ENCODE results near the gene XRCC4. TPM values are rescaled to one million over a fixed set of nuclear protein-coding genes. Genes with fewer than 3 reads are reported as not detected.

Gene XRCC4
- total RNA-seq, 1 donor from 2014 or later: 15.5 TPM

DNA sequence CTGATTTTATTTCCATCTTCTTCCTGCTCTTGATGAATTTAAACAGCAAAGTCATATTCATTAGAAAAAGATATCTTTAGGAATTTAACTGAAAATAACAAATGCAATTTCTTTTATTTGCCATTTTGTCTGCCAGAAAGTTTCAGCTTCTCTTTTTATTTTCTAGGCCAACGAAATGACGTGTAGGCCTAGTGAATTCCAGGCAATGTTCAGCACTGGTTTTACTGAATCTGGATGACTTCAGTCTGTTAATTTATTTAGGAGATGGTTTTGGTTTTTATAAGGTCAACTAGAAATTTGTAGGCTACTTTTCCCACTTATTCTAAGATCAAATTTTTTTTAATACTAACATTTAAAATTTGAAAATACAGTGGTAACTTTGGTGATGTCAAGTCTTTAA is 265.1 kb downstream of the XRCC4 start:
- DNase-seq (ENCODE audit: low read depth) (no peak), FAIRE-seq (no peak)
- Histone ChIP-seq H4K20me1 (ENCODE audit: insufficient read depth, low read length) (no peaks in the 10 kb centered on the region), H3K4me3 (ENCODE audit: insufficient read depth, low read depth, low read length) (no peak overlapping the region), H3K79me2 (ENCODE audit: insufficient read depth, low read length) (no peaks in the 10 kb centered on the region), H3K9ac (ENCODE audit: low read length) (no peak overlapping the region), H3K27me3 (ENCODE audit: insufficient read depth, low read length) (no peaks in the 10 kb centered on the region), H3K36me3 (ENCODE audit: insufficient read depth, low read length) (no peaks in the 10 kb centered on the region), H3K4me2 (ENCODE audit: low read length) (no peak overlapping the region), H3K27ac (ENCODE audit: low read depth, low read length) (no peak overlapping the region), H3K4me1 (ENCODE audit: insufficient read depth, low read length) (no peaks in the 10 kb centered on the region), H2AFZ (ENCODE audit: low read depth, low read length) (no peak overlapping the region), H3K9me3 (ENCODE audit: insufficient read depth, low read depth, low read length) (no peaks in the 10 kb centered on the region)
- Mint-ChIP-seq H3K9me3 (ENCODE audit: unreplicated experiment) (peaks cover 5% of the 10 kb centered on the region), H3K36me3 (ENCODE audit: low read depth, unreplicated experiment) (peaks cover 4% of the 10 kb centered on the region), H3K27me3 (ENCODE audit: low read depth, unreplicated experiment) (no peaks in the 10 kb centered on the region), H3K27ac (ENCODE audit: unreplicated experiment) (no peak overlapping the region), H3K4me1 (ENCODE audit: low read depth, unreplicated experiment) (no peaks in the 10 kb centered on the region), H3K4me3 (ENCODE audit: unreplicated experiment) (no peak overlapping the region)
- no peak for TF ChIP-seq EZH2 (IDR thresholded peaks at IDR 0.05; ENCODE audit: insufficient read depth, low read length)
- TF ChIP-seq, protein P1, sequence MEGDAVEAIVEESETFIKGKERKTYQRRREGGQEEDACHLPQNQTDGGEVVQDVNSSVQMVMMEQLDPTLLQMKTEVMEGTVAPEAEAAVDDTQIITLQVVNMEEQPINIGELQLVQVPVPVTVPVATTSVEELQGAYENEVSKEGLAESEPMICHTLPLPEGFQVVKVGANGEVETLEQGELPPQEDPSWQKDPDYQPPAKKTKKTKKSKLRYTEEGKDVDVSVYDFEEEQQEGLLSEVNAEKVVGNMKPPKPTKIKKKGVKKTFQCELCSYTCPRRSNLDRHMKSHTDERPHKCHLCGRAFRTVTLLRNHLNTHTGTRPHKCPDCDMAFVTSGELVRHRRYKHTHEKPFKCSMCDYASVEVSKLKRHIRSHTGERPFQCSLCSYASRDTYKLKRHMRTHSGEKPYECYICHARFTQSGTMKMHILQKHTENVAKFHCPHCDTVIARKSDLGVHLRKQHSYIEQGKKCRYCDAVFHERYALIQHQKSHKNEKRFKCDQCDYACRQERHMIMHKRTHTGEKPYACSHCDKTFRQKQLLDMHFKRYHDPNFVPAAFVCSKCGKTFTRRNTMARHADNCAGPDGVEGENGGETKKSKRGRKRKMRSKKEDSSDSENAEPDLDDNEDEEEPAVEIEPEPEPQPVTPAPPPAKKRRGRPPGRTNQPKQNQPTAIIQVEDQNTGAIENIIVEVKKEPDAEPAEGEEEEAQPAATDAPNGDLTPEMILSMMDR (IDR thresholded peaks at IDR 0.05; ENCODE audit: insufficient read depth, low read depth, low read length): no peak

DNA sequence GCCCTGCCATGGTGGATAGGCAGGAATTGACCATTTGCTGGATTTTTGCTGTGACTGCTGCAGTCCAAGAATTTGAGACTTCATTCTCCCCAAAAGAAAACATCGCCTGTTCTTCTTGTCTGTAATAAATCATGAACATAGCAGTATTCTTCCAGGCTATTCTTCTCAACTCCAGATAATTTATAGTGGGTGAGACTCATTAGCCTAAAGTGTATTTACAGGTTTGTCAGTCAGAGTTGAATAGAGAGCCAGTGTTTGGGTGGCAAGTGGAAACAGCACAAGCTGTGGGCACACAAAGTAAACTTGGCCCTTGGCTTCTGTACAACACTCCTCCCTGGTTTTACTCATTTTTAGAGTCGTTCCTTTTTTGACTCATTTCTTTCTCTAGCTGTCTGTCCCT is 266.0 kb downstream of the XRCC4 start:
- Mint-ChIP-seq H3K9me3 (ENCODE audit: unreplicated experiment) (peaks cover 13% of the 10 kb centered on the region), H3K4me1 (ENCODE audit: low read depth, unreplicated experiment) (no peaks in the 10 kb centered on the region), H3K4me3 (ENCODE audit: unreplicated experiment) (no peak overlapping the region), H3K36me3 (ENCODE audit: low read depth, unreplicated experiment) (peaks cover 11% of the 10 kb centered on the region), H3K27me3 (ENCODE audit: low read depth, unreplicated experiment) (no peaks in the 10 kb centered on the region), H3K27ac (ENCODE audit: unreplicated experiment) (no peak overlapping the region)
- H2AFZ ChIP-seq (ENCODE audit: low read depth, low read length): no peak overlapping the region
- H3K9ac ChIP-seq (ENCODE audit: low read length): no peak overlapping the region
- no peak overlapping the region for H3K27ac ChIP-seq (ENCODE audit: low read depth, low read length)
- TF ChIP-seq, protein P1 (IDR thresholded peaks at IDR 0.05; ENCODE audit: insufficient read depth, low read depth, low read length): no peak
- no peak for TF ChIP-seq EZH2 (IDR thresholded peaks at IDR 0.05; ENCODE audit: insufficient read depth, low read length)
- H3K27me3 ChIP-seq (ENCODE audit: insufficient read depth, low read length): no peaks in the 10 kb centered on the region
- H3K9me3 ChIP-seq (ENCODE audit: insufficient read depth, low read depth, low read length): peaks cover 5% of the 10 kb centered on the region
- FAIRE-seq: no peak
- H4K20me1 ChIP-seq (ENCODE audit: insufficient read depth, low read length): no peaks in the 10 kb centered on the region
- no peak overlapping the region for H3K4me3 ChIP-seq (ENCODE audit: insufficient read depth, low read depth, low read length)
- DNase-seq (ENCODE audit: low read depth): no peak
- H3K79me2 ChIP-seq (ENCODE audit: insufficient read depth, low read length): no peaks in the 10 kb centered on the region
- H3K4me2 ChIP-seq (ENCODE audit: low read length): no peak overlapping the region
- no peaks in the 10 kb centered on the region for H3K36me3 ChIP-seq (ENCODE audit: insufficient read depth, low read length)
- H3K4me1 ChIP-seq (ENCODE audit: insufficient read depth, low read length): no peaks in the 10 kb centered on the region

DNA sequence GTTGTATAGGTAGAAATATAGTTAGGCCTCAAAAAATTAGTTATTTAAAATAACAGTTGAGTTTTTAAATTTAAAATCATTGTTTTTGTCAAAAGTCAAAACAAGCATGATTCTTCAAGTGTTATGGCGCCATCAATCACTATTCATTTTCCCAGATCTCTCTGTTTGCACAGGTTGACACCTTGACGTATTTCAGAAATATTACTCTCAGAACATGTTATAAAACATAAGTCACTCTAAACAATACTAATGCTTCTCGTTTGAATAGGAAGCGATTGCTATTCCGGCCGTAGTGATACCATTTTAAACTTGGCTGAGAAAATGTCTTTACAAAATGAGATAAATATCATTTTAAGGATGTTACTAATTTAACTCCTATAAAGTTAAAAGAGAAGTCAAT is 268.1 kb downstream of the XRCC4 start:
- no peak overlapping the region for H3K4me3 Mint-ChIP-seq (ENCODE audit: unreplicated experiment)
- peaks cover 16% of the 10 kb centered on the region for H3K36me3 Mint-ChIP-seq (ENCODE audit: low read depth, unreplicated experiment)

More for the DNA sequence above, 268.1 kb downstream of the XRCC4 start:
- Histone ChIP-seq H2AFZ (ENCODE audit: low read depth, low read length) (no peak overlapping the region), H3K9me3 (ENCODE audit: insufficient read depth, low read depth, low read length) (peaks cover 7% of the 10 kb centered on the region), H3K9ac (ENCODE audit: low read length) (no peak overlapping the region), H3K79me2 (ENCODE audit: insufficient read depth, low read length) (no peaks in the 10 kb centered on the region), H3K27me3 (ENCODE audit: insufficient read depth, low read length) (no peaks in the 10 kb centered on the region), H3K27ac (ENCODE audit: low read depth, low read length) (no peak overlapping the region), H3K36me3 (ENCODE audit: insufficient read depth, low read length) (no peaks in the 10 kb centered on the region), H3K4me1 (ENCODE audit: insufficient read depth, low read length) (no peaks in the 10 kb centered on the region), H4K20me1 (ENCODE audit: insufficient read depth, low read length) (no peaks in the 10 kb centered on the region), H3K4me2 (ENCODE audit: low read length) (no peak overlapping the region), H3K4me3 (ENCODE audit: insufficient read depth, low read depth, low read length) (no peak overlapping the region)
- Mint-ChIP-seq H3K9me3 (ENCODE audit: unreplicated experiment) (peaks cover 22% of the 10 kb centered on the region), H3K4me1 (ENCODE audit: low read depth, unreplicated experiment) (no peaks in the 10 kb centered on the region), H3K27me3 (ENCODE audit: low read depth, unreplicated experiment) (no peaks in the 10 kb centered on the region), H3K27ac (ENCODE audit: unreplicated experiment) (no peak overlapping the region)
- no peak for FAIRE-seq
- no peak for DNase-seq (ENCODE audit: low read depth)
- TF ChIP-seq EZH2 (IDR thresholded peaks at IDR 0.05; ENCODE audit: insufficient read depth, low read length): no peak
- TF ChIP-seq, protein P1 (IDR thresholded peaks at IDR 0.05; ENCODE audit: insufficient read depth, low read depth, low read length): no peak

Data from astrocyte (in vitro differentiated cells and primary cell).